ENCODE results near the gene OBSL1. TPM values are rescaled to one million over a fixed set of nuclear protein-coding genes. Genes with fewer than 3 reads are reported as not detected.
A peak's percentile ranks its signal among the peaks of the same experiment; 100 is the strongest.

Gene OBSL1
- total RNA-seq, 1 donor from 2014 or later, result 9.2 TPM

DNA sequence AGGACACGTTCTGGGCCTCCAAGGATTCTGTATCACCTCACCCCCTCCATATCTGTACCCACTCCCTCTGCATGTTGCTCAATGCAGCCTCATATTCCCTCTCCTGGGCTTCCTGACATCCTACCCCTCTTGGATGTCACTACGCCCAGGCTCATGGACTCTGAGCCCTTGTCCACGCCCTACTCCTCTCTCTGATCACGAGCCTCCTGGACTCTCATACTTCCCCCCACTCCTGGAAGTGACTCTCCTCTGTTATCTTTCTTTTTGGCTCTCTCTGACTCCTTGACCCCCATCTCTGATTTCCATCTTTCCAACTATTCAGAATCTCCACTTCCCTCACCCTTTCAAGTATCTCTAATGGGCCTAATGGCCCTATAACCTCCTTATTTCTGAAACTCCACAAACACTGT lies 25.4 kb downstream of the OBSL1 start:
- no peak overlapping the region for H3K4me3 ChIP-seq (ENCODE audit: low read depth, low read length)
- peaks cover 2% of the 10 kb centered on the region for H3K36me3 ChIP-seq (ENCODE audit: control insufficient read depth, insufficient read depth, low read length)
- FAIRE-seq, result no peak
- TF ChIP-seq, protein P1, sequence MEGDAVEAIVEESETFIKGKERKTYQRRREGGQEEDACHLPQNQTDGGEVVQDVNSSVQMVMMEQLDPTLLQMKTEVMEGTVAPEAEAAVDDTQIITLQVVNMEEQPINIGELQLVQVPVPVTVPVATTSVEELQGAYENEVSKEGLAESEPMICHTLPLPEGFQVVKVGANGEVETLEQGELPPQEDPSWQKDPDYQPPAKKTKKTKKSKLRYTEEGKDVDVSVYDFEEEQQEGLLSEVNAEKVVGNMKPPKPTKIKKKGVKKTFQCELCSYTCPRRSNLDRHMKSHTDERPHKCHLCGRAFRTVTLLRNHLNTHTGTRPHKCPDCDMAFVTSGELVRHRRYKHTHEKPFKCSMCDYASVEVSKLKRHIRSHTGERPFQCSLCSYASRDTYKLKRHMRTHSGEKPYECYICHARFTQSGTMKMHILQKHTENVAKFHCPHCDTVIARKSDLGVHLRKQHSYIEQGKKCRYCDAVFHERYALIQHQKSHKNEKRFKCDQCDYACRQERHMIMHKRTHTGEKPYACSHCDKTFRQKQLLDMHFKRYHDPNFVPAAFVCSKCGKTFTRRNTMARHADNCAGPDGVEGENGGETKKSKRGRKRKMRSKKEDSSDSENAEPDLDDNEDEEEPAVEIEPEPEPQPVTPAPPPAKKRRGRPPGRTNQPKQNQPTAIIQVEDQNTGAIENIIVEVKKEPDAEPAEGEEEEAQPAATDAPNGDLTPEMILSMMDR (IDR thresholded peaks at IDR 0.05; ENCODE audit: insufficient read depth, low read length, severe bottlenecking), result no peak
- no peak for DNase-seq (ENCODE audit: low read depth)
- no peaks in the 10 kb centered on the region for H3K27me3 ChIP-seq (ENCODE audit: control insufficient read depth, insufficient read depth, low read length)

DNA sequence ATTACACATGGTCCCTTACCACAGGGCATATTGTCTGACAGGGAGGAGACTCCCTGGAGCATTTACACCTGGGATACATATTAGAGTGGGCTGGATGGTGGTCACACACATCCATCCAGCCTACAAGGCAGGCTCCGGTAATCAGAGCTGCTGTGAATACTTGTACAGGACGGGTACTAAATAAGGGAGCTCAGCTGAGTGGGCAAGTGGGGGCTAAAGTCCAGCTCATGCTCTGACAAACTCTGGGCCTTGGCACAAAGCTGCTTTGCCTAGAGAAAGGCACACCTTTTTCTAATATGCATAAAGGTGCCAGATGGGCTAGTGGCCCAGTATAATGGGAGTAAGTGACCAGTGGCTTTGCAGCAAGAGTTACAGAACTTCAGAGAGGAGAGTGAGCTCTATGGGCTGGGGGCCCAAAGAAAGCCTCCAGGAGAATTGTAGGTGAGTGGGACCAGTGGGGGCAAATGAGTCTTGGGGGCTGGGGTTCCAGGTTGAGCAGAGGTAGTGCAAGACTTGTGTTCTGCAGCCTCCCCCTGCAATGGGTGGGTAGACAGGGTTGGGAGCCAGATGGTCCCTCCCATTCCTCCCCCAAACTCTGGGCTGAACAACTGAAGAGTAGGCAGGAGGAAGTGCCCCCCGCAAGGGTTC lies 25.9 kb downstream of the OBSL1 start:
- FAIRE-seq, result no peak
- no peaks in the 10 kb centered on the region for H3K27me3 ChIP-seq (ENCODE audit: control insufficient read depth, insufficient read depth, low read length)
- TF ChIP-seq, protein P1 (IDR thresholded peaks at IDR 0.05; ENCODE audit: insufficient read depth, low read length, severe bottlenecking), result no peak
- H3K4me3 ChIP-seq (ENCODE audit: low read depth, low read length), result no peak overlapping the region
- DNase-seq (ENCODE audit: low read depth), result no peak
- H3K36me3 ChIP-seq (ENCODE audit: control insufficient read depth, insufficient read depth, low read length), result peaks cover 8% of the 10 kb centered on the region

DNA sequence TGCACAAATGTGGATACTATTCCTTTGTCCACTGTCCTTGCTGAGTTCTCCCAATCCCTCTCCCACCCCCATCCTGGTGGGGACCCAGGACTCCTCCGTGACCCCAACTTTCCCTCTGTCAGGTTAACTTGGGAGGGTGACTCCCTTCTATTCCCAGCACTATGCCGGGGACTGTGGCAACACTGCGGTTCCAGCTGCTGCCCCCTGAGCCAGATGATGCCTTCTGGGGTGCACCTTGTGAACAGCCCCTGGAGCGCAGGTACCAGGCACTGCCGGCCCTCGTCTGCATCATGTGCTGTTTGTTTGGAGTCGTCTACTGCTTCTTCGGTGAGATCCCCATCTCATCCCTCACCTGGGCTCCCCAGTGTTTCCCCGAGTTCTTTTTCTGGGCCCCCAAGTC lies 26.8 kb downstream of the OBSL1 start:
- DNase-seq (ENCODE audit: low read depth) (no peak), FAIRE-seq (no peak)
- peaks cover 15% of the 10 kb centered on the region for H3K36me3 ChIP-seq (ENCODE audit: control insufficient read depth, insufficient read depth, low read length)
- no peaks in the 10 kb centered on the region for H3K27me3 ChIP-seq (ENCODE audit: control insufficient read depth, insufficient read depth, low read length)
- H3K4me3 ChIP-seq (ENCODE audit: low read depth, low read length), result no peak overlapping the region
- TF ChIP-seq, protein P1 (IDR thresholded peaks at IDR 0.05; ENCODE audit: insufficient read depth, low read length, severe bottlenecking), result no peak

DNA sequence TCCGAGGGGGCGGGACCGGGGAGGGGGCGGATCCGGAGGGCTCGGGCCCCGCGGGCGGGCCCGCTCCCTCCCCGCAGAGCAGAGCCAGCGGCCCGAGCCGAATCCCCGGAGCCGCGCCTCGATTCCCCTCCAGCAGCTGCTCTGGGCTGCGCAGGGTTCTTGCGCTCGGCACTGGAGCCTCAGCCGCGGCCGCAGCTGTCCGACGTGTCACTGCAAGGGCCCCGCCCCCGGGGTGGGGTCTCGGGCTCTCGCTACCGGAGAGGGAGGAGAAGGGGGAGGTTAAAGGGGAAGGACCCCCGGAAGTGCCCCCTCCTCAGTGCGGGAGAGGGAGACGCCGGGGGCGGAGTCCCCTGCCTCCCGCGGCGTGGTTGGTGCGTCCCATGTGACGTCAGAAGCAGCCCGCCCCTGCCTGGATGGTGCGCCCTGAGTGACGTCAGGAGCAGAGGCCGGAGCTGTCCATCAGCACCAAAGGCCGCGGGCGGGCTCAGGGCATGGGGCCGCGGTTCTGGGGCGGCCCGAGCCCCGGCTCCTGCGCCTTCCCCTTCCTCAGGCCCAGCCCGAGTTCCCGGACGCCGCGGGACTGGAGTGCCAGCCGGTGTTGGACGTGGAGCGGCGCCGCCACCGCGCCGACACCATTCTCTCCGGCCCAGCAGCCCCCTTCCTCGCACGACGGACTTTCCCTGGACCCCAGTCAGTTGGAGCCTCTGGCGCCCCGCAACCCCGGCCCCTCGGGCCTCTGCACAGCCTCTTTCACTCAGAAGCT lies 27.6 kb downstream of the OBSL1 start, which contains the start of the genes CHPF and TMEM198:
Gene CHPF, minus strand, starts transcription at position 214 of the 763 bp plus-strand sequence. CDS start 271 bp downstream, outside the sequence.
Gene TMEM198, plus strand, starts transcription at position 433 of the 763 bp plus-strand sequence. CDS start 700 bp downstream, outside the sequence.
- no peak for FAIRE-seq
- peaks cover 23% of the 10 kb centered on the region for H3K36me3 ChIP-seq (ENCODE audit: control insufficient read depth, insufficient read depth, low read length)
- H3K27me3 ChIP-seq (ENCODE audit: control insufficient read depth, insufficient read depth, low read length), result no peaks in the 10 kb centered on the region
- TF ChIP-seq, protein P1 (IDR thresholded peaks at IDR 0.05; ENCODE audit: insufficient read depth, low read length, severe bottlenecking), result no peak
- H3K4me3 ChIP-seq (ENCODE audit: low read depth, low read length), result peak within 1 kb of the TSS; percentile 82
- DNase-seq (ENCODE audit: low read depth), result peak; percentile 90

DNA sequence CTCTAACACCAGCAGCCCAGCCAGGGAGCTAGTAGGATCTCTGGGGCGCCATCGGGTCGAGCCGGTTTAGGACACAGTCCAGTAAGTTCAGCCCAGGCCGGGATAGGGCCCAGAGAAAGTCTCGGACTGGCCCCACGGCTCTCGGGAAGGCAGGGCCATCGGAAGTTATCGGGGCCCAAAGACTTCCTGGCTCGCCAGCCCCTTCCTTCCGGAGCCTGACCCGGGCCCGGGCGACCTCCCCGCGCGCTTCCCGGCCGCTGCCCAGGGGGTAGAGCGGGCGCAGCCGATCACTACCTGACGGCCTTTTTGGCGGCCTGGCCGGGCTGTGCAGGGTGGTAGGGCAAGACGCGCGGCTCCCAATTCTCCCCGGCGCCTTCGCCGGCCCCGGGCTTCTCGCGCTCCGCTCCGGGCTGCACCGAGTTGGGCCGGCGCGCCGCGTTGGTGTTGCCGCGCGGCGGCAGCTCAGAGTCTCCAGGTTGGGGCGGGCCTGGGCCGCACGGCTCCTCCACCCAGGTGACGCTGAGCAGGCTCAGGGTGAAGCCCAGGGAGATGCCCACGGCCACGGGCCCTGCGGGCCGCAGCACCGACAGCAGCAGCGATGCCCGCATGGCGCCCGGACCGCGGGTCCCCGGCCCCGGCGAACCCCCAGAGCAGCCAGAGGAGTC lies 28.3 kb downstream of the OBSL1 start:
- TF ChIP-seq, protein P1 (IDR thresholded peaks at IDR 0.05; ENCODE audit: insufficient read depth, low read length, severe bottlenecking), result no peak
- Histone ChIP-seq H3K36me3 (ENCODE audit: control insufficient read depth, insufficient read depth, low read length) (peaks cover 25% of the 10 kb centered on the region), H3K4me3 (ENCODE audit: low read depth, low read length) (peak overlapping the region; percentile 82), H3K27me3 (ENCODE audit: control insufficient read depth, insufficient read depth, low read length) (no peaks in the 10 kb centered on the region)
- no peak for FAIRE-seq
- no peak for DNase-seq (ENCODE audit: low read depth)
